Activated naive CD4-positive, alpha-beta T cell treated with Interleukin-2 at 50 U/mL for 16 hours (primary cell): ENCODE results near the gene LRP2BP.
"Not testable (repeated sequence)": the region's sequence is repeated elsewhere in the genome, so short reads cannot be mapped to it uniquely, and the experiment has no call there.

Experiments
- DNase-seq: peaks from one replicate; pipeline ENCODE4 v3.0.0-alpha.2; 2020

LRP2BP gene

GRCh38 chr4:185394568-185395237 is 1.0 kb downstream of the LRP2BP start:
- DNase-seq = no peak

- no peak for DNase-seq
These were observed 3.6 kb downstream of the LRP2BP start for GRCh38 chr4:185392156-185392555.

GRCh38 chr4:185390941-185391340 is 4.8 kb downstream of the LRP2BP start:
- DNase-seq = no peak

- DNase-seq = no peak
These were observed 7.8 kb downstream of the LRP2BP start for GRCh38 chr4:185387957-185388356.

- DNase-seq = no peak
These were observed 10.8 kb downstream of the LRP2BP start for GRCh38 chr4:185384930-185385331.

- DNase-seq = no peak
These were observed 11.7 kb downstream of the LRP2BP start for GRCh38 chr4:185384061-185384460.

GRCh38 chr4:185383451-185383850 is 12.3 kb downstream of the LRP2BP start:
- no peak for DNase-seq

GRCh38 chr4:185382754-185383153 is 13.0 kb downstream of the LRP2BP start:
- DNase-seq = no peak

GRCh38 chr4:185381288-185382196 is 14.2 kb downstream of the LRP2BP start:
- no peak for DNase-seq

- DNase-seq = no peak
These were observed 15.4 kb downstream of the LRP2BP start for GRCh38 chr4:185380320-185380719.

GRCh38 chr4:185379326-185380295 is 16.1 kb downstream of the LRP2BP start:
- DNase-seq = no peak

- no peak for DNase-seq
These were observed 17.5 kb downstream of the LRP2BP start for GRCh38 chr4:185378264-185378663.

GRCh38 chr4:185374573-185374972 is 21.2 kb downstream of the LRP2BP start:
- no peak for DNase-seq

- DNase-seq = no peak
These were observed 21.7 kb downstream of the LRP2BP start for GRCh38 chr4:185374027-185374426.

GRCh38 chr4:185371702-185372101 is 24.0 kb downstream of the LRP2BP start:
- no peak for DNase-seq

GRCh38 chr4:185370268-185370949 is 25.3 kb downstream of the LRP2BP start:
- DNase-seq = no peak

- DNase-seq = no peak
These were observed 26.0 kb downstream of the LRP2BP start for GRCh38 chr4:185369731-185370130.

GRCh38 chr4:185364886-185365285 is 30.8 kb downstream of the LRP2BP start:
- no peak for DNase-seq

- DNase-seq = no peak
These were observed 32.5 kb downstream of the LRP2BP start for GRCh38 chr4:185363251-185363650.

- DNase-seq = not testable (repeated sequence)
These were observed 33.2 kb downstream of the LRP2BP start for GRCh38 chr4:185362570-185362969.

- DNase-seq = no peak
These were observed 33.9 kb downstream of the LRP2BP start for GRCh38 chr4:185361872-185362271.

- DNase-seq = no peak
These were observed 35.8 kb downstream of the LRP2BP start for GRCh38 chr4:185359767-185360446.
